GM19372 (cell line): ENCODE data around the gene IGSF23.
"Not testable (repeated sequence)": the region's sequence is repeated elsewhere in the genome, so short reads cannot be mapped to it uniquely, and the experiment has no call there.

Source experiments
- ATAC-seq: cut with Tn5 transposase; IDR thresholded peaks from one replicate; pipeline ENCODE4 v1.9.1; 2021; ENCODE audit warnings: mild to moderate bottlenecking, low read depth, moderate library complexity; ENCODE audit not compliant: unreplicated experiment

Gene IGSF23

GRCh38 chr19:44684396-44684795 is 71.0 kb downstream of the IGSF23 start:
- ATAC-seq: not testable (repeated sequence)

GRCh38 chr19:44684892-44685863 is 71.8 kb downstream of the IGSF23 start:
- ATAC-seq: no peak

- no peak for ATAC-seq
Observed at GRCh38 chr19:44685877-44686276, 72.5 kb downstream of the IGSF23 start.
